Measurements from ENCODE around the gene MYRIP.

Gene MYRIP

DNA sequence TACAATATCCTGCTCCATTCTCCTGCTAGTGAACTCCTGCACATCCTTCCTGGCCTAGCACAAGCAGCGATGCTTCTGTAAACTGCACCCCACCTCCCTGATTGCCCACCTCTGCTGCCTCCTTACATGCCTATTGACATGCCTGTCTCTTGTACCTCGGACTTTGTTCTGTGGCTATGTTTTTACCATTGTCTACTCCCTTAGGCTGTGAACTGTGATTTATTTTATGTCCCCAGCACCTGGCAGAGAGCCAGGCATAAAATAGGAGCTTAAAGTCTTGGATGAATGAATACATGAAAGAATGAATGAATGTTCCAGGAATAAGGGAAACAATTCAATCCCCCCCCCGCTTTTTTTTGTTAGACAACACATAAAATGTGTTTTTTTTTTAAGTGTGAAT is 210.0 kb downstream of the MYRIP start:
- no peaks in the 10 kb centered on the region for H3F3A ChIP-seq (ENCODE audit: insufficient read depth, low read length)
- H3K4me1 ChIP-seq (ENCODE audit: insufficient read depth, low read length, severe bottlenecking) = no peaks in the 10 kb centered on the region
- H2AFZ ChIP-seq (ENCODE audit: low read length) = no peak overlapping the region
- H3K9me3 ChIP-seq (ENCODE audit: low read length) = no peaks in the 10 kb centered on the region
- H4K20me1 ChIP-seq (ENCODE audit: insufficient read depth, low read length) = no peaks in the 10 kb centered on the region
- H3K9ac ChIP-seq (ENCODE audit: low read length) = no peak overlapping the region
- no peaks in the 10 kb centered on the region for H3K27me3 ChIP-seq (ENCODE audit: insufficient read depth, low read length)
- no peak overlapping the region for H3K27ac ChIP-seq (ENCODE audit: low read depth, low read length, poor library complexity, severe bottlenecking)
- no peaks in the 10 kb centered on the region for H3K79me2 ChIP-seq (ENCODE audit: insufficient read depth, low read length)
- no peak for TF ChIP-seq EZH2 (IDR thresholded peaks at IDR 0.05; ENCODE audit: borderline replicate concordance, low read length)
- TF ChIP-seq, protein P1, sequence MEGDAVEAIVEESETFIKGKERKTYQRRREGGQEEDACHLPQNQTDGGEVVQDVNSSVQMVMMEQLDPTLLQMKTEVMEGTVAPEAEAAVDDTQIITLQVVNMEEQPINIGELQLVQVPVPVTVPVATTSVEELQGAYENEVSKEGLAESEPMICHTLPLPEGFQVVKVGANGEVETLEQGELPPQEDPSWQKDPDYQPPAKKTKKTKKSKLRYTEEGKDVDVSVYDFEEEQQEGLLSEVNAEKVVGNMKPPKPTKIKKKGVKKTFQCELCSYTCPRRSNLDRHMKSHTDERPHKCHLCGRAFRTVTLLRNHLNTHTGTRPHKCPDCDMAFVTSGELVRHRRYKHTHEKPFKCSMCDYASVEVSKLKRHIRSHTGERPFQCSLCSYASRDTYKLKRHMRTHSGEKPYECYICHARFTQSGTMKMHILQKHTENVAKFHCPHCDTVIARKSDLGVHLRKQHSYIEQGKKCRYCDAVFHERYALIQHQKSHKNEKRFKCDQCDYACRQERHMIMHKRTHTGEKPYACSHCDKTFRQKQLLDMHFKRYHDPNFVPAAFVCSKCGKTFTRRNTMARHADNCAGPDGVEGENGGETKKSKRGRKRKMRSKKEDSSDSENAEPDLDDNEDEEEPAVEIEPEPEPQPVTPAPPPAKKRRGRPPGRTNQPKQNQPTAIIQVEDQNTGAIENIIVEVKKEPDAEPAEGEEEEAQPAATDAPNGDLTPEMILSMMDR (IDR thresholded peaks at IDR 0.05; ENCODE audit: low read length) = no peak
- no peak overlapping the region for H3K4me2 ChIP-seq (ENCODE audit: low read length)
- no peaks in the 10 kb centered on the region for H3K9me2 ChIP-seq (ENCODE audit: low read depth, low read length)
- H3K4me3 ChIP-seq (ENCODE audit: low read depth, low read length, poor library complexity, severe bottlenecking) = no peak overlapping the region
- H3K36me3 ChIP-seq (ENCODE audit: insufficient read depth, low read length) = no peaks in the 10 kb centered on the region

DNA sequence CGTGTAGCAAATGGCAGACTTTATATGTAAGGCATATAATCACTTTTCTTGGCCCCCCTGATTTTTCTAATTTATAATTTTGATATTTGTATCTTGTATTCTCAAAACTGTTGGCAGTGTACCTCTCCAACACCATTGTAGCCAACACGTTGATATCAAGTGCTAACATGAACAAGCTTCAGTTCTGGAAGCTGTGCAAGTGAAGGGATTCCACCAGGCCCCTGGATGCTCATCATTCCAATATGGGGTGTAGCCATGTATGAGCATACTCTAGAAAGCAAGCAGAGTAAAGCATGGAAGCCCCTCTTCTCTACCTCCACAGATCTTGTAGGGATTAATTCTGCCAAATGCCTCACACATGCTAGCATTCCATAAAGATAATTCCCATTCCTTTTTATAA is 211.3 kb downstream of the MYRIP start:
- no peak overlapping the region for H2AFZ ChIP-seq (ENCODE audit: low read length)
- H3K9ac ChIP-seq (ENCODE audit: low read length) = no peak overlapping the region
- no peak overlapping the region for H3K27ac ChIP-seq (ENCODE audit: low read depth, low read length, poor library complexity, severe bottlenecking)
- no peaks in the 10 kb centered on the region for H3K4me1 ChIP-seq (ENCODE audit: insufficient read depth, low read length, severe bottlenecking)
- no peaks in the 10 kb centered on the region for H4K20me1 ChIP-seq (ENCODE audit: insufficient read depth, low read length)
- H3K27me3 ChIP-seq (ENCODE audit: insufficient read depth, low read length) = no peaks in the 10 kb centered on the region
- no peaks in the 10 kb centered on the region for H3F3A ChIP-seq (ENCODE audit: insufficient read depth, low read length)
- TF ChIP-seq, protein P1 (IDR thresholded peaks at IDR 0.05; ENCODE audit: low read length) = no peak
- no peak for TF ChIP-seq EZH2 (IDR thresholded peaks at IDR 0.05; ENCODE audit: borderline replicate concordance, low read length)
- H3K4me3 ChIP-seq (ENCODE audit: low read depth, low read length, poor library complexity, severe bottlenecking) = no peak overlapping the region
- no peaks in the 10 kb centered on the region for H3K36me3 ChIP-seq (ENCODE audit: insufficient read depth, low read length)
- no peaks in the 10 kb centered on the region for H3K9me3 ChIP-seq (ENCODE audit: low read length)
- H3K79me2 ChIP-seq (ENCODE audit: insufficient read depth, low read length) = no peaks in the 10 kb centered on the region
- H3K9me2 ChIP-seq (ENCODE audit: low read depth, low read length) = no peaks in the 10 kb centered on the region
- H3K4me2 ChIP-seq (ENCODE audit: low read length) = no peak overlapping the region

DNA sequence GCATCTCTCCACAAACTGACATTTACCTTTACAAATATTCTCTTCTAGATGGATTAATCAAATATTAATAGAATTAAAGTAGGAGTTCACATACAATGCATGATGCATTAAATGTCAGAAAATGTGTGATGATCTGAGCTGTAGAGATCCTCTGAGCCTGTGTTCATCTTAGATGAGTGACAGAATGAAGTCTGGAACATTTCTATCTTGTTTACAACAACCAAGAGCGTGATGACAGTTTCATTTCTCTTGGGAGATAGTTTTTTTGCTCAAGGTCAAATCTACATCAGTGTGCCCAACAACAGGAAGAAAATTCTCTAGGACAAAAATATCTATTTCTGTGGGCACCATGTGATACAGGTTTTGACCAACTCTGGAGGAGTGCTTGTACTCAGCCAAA is 211.9 kb downstream of the MYRIP start:
- H3K9me2 ChIP-seq (ENCODE audit: low read depth, low read length) = no peaks in the 10 kb centered on the region
- H3K27ac ChIP-seq (ENCODE audit: low read depth, low read length, poor library complexity, severe bottlenecking) = no peak overlapping the region
- H4K20me1 ChIP-seq (ENCODE audit: insufficient read depth, low read length) = no peaks in the 10 kb centered on the region
- H3K79me2 ChIP-seq (ENCODE audit: insufficient read depth, low read length) = no peaks in the 10 kb centered on the region
- no peak overlapping the region for H2AFZ ChIP-seq (ENCODE audit: low read length)
- H3K9me3 ChIP-seq (ENCODE audit: low read length) = no peaks in the 10 kb centered on the region
- no peak overlapping the region for H3K4me3 ChIP-seq (ENCODE audit: low read depth, low read length, poor library complexity, severe bottlenecking)
- H3K4me1 ChIP-seq (ENCODE audit: insufficient read depth, low read length, severe bottlenecking) = no peaks in the 10 kb centered on the region
- H3K27me3 ChIP-seq (ENCODE audit: insufficient read depth, low read length) = no peaks in the 10 kb centered on the region
- H3F3A ChIP-seq (ENCODE audit: insufficient read depth, low read length) = no peaks in the 10 kb centered on the region
- H3K36me3 ChIP-seq (ENCODE audit: insufficient read depth, low read length) = no peaks in the 10 kb centered on the region
- H3K9ac ChIP-seq (ENCODE audit: low read length) = no peak overlapping the region
- no peak for TF ChIP-seq EZH2 (IDR thresholded peaks at IDR 0.05; ENCODE audit: borderline replicate concordance, low read length)
- TF ChIP-seq, protein P1 (IDR thresholded peaks at IDR 0.05; ENCODE audit: low read length) = no peak
- no peak overlapping the region for H3K4me2 ChIP-seq (ENCODE audit: low read length)

All from OCI-LY1 (cell line).